K562 (cell line): ENCODE data around the gene CATSPER4. TPM values are rescaled to one million over a fixed set of nuclear protein-coding genes. Genes with fewer than 3 reads are reported as not detected.

Experiments used
- C11orf30 ChIP-seq: fragments of 450-650 bp; IDR thresholded peaks from 2 replicates; pipeline ENCODE4 v1.6.1; 2016; ENCODE audit warnings: low read depth, mild to moderate bottlenecking
- COPS2 ChIP-seq: fragments of 450-650 bp; conservative IDR thresholded peaks from 2 replicates; pipeline ENCODE4 v1.6.1; 2016; ENCODE audit warnings: mild to moderate bottlenecking, moderate library complexity
- CTCF ChIP-seq, 3 experiments: IDR thresholded peaks in 2 of 3; conservative IDR thresholded peaks in 1 of 3; 2 replicates each; pipeline ENCODE4 v1.5.1; 2011 to 2012; ENCODE audit warnings: low read length in 3 of 3, mild to moderate bottlenecking in 3 of 3, control low read depth in 2 of 3, improper control_type of control experiment in 1 of 3, inconsistent platforms in 1 of 3, low read depth in 1 of 3, mixed read lengths in 1 of 3, moderate library complexity in 1 of 3; ENCODE audit not compliant: insufficient read depth in 2 of 3
- GATAD2A ChIP-seq: fragments of 450-650 bp; IDR thresholded peaks from 2 replicates; pipeline ENCODE4 v1.6.1; 2017
- GTF3C2 ChIP-seq: IDR thresholded peaks from 3 replicates; pipeline ENCODE4 v1.6.1; 2011; ENCODE audit warnings: borderline replicate concordance, mild to moderate bottlenecking, moderate library complexity; ENCODE audit not compliant: insufficient read length; ENCODE audit errors: extremely low read depth
- HDAC8 ChIP-seq: fragments of 450-650 bp; IDR thresholded peaks from 2 replicates; pipeline ENCODE4 v1.6.1; 2016; ENCODE audit warnings: mild to moderate bottlenecking, missing genetic modification characterization, moderate library complexity, missing compliant biosample characterization
- NONO ChIP-seq, 2 experiments: fragments of 200-400 bp in 1 of 2; fragments of 450-650 bp in 1 of 2; formaldehyde crosslinking in 1 of 2; IDR thresholded peaks; 2 replicates each; pipeline ENCODE4 v1.6.1; 2017; ENCODE audit warnings: low read depth in 2 of 2, mild to moderate bottlenecking in 2 of 2, moderate library complexity in 2 of 2, low read length in 1 of 2
- SREBF2 ChIP-seq: sonication (generic); formaldehyde crosslinking; IDR thresholded peaks from 2 replicates; pipeline ENCODE4 v1.4.0; 2020; ENCODE audit warnings: mild to moderate bottlenecking, missing genetic modification reagents
- TOE1 ChIP-seq, 2 experiments: fragments of 450-650 bp in 1 of 2; sonication (generic) in 1 of 2; formaldehyde crosslinking in 1 of 2; IDR thresholded peaks; 2 replicates each; pipeline versions ENCODE4 v1.7.1 to v1.8.0; 2016 to 2022; ENCODE audit warnings: borderline replicate concordance in 2 of 2, mild to moderate bottlenecking in 2 of 2, antibody characterized with exemption in 1 of 2, inconsistent platforms in 1 of 2, low read depth in 1 of 2, missing genetic modification reagents in 1 of 2, moderate library complexity in 1 of 2
- ZNF197 ChIP-seq: fragments of 200-800 bp; sonication (Bioruptor generic); IDR thresholded peaks from 2 replicates; pipeline ENCODE4 v1.6.1; 2016; ENCODE audit warnings: low read depth, missing genetic modification characterization, missing compliant biosample characterization
- ZSCAN29 ChIP-seq: fragments of 450-650 bp; IDR thresholded peaks from 2 replicates; pipeline ENCODE4 v1.6.1; 2017
- polyA plus RNA-seq, 8 experiments: library from polyadenylated mRNA; depleted of rRNA in 4 of 8; stranded (reverse) in 5 of 8; unstranded in 3 of 8; fragments of >200 nt; fragmentation: Nextera tagmentation in 2 of 8; fragmentation: Illumina TruSeq in 1 of 8; extraction: Ambion mirVana in 2 of 8; extraction: Trizol in 1 of 8; gene quantifications; 2 replicates each; pipeline versions ENCODE4 v1.2.1 to v1.2.3, GENCODE V29; 2011 to 2014; ENCODE audit warnings: inconsistent platforms in 1 of 8, missing spikeins in 1 of 8
- total RNA-seq, 7 experiments: library from RNA; depleted of rRNA in 6 of 7; stranded (reverse); fragments of >200 nt in 6 of 7; fragmentation: Illumina TruSeq in 2 of 7; extraction: Trizol in 2 of 7; gene quantifications; 2 replicates each; pipeline versions ENCODE4 v1.2.1 to v1.2.3, GENCODE V29; 2011 to 2021; ENCODE audit warnings: low replicate concordance in 1 of 7
- TF ChIP-seq, protein P1 (sequence below), 2 experiments: fragments of 450-650 bp; IDR thresholded peaks; 2 replicates each; pipeline ENCODE4 v1.6.1; 2016; ENCODE audit warnings: mild to moderate bottlenecking in 2 of 2, borderline replicate concordance in 1 of 2, low read depth in 1 of 2, moderate library complexity in 1 of 2

CATSPER4 gene
- total and polyA plus RNA-seq, 9 of the 15 experiments (the other 6 are each of a cell fraction or from before 2014, with no cell fraction given) = 0.04 to 0.13 TPM; not detected in 7

DNA sequence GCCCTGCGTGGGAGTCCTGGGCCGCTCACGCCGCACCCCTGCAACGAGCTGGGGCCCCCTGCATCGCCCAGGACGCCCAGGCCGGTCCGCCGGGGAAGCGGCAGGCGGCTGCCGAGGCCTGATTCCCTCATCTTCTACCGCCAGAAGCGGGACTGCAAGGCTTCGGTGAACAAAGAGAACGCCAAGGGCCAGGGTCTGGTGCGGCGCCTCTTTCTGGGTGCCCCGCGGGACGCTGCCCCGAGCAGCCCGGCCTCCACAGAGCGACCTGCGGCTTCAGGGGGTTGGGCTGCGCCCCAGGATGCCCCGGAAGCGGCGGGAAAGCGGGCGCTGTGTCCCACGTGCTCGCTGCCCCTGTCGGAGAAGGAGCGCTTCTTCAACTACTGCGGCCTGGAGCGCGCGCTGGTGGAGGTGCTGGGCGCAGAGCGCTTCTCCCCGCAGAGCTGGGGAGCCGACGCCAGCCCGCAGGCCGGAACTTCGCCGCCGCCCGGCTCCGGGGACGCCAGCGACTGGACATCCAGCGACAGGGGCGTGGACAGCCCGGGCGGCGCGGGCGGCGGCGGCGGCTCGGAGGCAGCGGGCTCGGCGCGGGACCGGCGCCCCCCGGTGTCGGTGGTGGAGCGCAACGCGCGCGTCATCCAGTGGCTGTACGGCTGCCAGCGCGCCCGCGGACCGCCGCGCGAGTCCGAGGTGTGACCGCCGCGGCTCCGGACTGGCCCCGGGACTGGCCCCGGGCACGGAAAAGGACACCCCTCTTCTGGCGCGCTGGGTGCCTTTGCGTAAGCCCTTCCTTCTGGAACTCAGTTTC is 28.8 kb upstream of the CATSPER4 start (continued):
- TF ChIP-seq, protein P1, sequence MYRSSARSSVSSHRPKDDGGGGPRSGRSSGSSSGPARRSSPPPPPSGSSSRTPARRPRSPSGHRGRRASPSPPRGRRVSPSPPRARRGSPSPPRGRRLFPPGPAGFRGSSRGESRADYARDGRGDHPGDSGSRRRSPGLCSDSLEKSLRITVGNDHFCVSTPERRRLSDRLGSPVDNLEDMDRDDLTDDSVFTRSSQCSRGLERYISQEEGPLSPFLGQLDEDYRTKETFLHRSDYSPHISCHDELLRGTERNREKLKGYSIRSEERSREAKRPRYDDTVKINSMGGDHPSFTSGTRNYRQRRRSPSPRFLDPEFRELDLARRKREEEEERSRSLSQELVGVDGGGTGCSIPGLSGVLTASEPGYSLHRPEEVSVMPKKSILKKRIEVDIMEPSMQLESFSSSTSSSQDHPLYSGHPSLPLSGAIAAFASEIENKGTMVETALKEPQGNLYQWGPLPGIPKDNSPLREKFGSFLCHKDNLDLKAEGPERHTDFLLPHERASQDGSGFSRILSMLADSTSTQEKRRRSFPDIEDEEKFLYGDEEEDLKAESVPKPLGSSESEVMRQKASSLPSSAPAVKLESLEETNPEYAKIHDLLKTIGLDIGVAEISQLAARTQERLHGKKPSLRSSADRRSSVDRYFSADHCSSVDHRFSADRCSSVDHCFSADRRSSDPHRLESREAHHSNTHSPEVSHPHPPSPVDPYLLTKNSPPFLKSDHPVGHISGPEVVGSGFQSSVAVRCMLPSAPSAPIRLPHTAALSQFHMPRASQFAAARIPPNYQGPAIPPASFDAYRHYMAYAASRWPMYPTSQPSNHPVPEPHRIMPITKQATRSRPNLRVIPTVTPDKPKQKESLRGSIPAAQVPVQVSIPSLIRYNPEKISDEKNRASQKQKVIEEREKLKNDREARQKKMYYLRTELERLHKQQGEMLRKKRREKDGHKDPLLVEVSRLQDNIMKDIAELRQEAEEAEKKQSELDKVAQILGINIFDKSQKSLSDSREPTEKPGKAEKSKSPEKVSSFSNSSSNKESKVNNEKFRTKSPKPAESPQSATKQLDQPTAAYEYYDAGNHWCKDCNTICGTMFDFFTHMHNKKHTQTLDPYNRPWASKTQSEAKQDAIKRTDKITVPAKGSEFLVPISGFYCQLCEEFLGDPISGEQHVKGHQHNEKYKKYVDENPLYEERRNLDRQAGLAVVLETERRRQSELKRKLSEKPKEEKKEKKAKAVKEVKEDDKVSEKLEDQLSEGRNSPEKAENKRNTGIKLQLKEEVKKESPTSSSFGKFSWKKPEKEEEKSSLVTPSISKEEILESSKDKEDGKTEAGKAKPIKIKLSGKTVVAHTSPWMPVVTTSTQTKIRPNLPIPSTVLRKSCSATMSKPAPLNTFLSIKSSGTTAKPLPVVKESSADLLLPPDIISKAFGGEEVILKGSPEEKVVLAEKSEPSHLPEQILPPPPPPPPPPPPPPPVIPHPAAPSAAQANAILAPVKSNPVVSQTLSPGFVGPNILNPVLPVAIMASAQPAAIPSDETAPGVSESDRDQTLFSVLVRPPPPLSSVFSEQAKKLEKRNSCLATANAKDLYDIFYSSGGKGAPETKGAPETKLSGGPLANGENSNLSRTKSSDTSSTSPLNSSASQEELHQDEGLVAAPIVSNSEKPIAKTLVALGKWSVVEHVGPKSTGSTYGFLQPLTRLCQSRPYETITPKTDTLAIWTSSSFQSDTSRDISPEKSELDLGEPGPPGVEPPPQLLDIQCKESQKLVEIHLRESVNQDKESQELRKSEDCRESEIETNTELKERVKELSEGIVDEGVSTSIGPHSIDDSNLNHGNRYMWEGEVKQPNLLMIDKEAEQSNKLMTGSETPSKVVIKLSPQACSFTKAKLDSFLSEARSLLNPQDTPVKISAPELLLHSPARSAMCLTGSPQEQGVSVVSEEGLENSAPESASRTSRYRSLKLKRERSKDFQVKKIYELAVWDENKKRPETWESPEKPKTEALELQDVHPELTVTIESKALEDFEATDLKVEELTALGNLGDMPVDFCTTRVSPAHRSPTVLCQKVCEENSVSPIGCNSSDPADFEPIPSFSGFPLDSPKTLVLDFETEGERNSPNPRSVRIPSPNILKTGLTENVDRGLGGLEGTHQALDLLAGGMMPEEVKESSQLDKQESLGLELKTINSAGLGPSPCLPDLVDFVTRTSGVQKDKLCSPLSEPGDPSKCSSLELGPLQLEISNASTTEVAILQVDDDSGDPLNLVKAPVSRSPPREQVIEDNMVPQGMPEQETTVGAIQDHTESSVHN (IDR thresholded peaks at IDR 0.05; ENCODE audit: borderline replicate concordance in 1 of 2, low read depth in 1 of 2) = no peak
- TF ChIP-seq NONO (IDR thresholded peaks at IDR 0.05; ENCODE audit: low read depth in 2 of 2, low read length in 1 of 2) = peak in 1 of 2 experiments; percentile 83; a peak in 3 of 4 replicates
- peak; percentile 67; the same call in 1 of the 2 replicates for TF ChIP-seq ZNF197 (CRISPR knock-in tag)
- TF ChIP-seq HDAC8 (tag) = peak; percentile 62
- no peak for TF ChIP-seq COPS2
- TF ChIP-seq ZSCAN29 = no peak
- TF ChIP-seq GTF3C2 = no peak
- no peak for TF ChIP-seq SREBF2 (CRISPR knock-in tag)
- TF ChIP-seq GATAD2A = no peak
- TF ChIP-seq TOE1 (IDR thresholded peaks at IDR 0.05; ENCODE audit: borderline replicate concordance) = 0 out of 2 replicates have a peak, but pooled peaks have one; percentile 43
- peak; percentile 97 for TF ChIP-seq TOE1 (CRISPR knock-in tag; IDR thresholded peaks at IDR 0.05; ENCODE audit: borderline replicate concordance, low read depth)
- peak; percentile 27 to 73 (median 63); a peak in 4 of 6 replicates for TF ChIP-seq CTCF (IDR thresholded peaks at IDR 0.05 in 2 of 3, conservative IDR thresholded peaks at IDR 0.05 in 1 of 3; ENCODE audit: insufficient read depth in 2 of 3, low read depth in 1 of 3, low read length in 3 of 3)
- TF ChIP-seq C11orf30 = no peak
